ENCODE data around the gene KATNAL2.

KATNAL2 gene, protein sequence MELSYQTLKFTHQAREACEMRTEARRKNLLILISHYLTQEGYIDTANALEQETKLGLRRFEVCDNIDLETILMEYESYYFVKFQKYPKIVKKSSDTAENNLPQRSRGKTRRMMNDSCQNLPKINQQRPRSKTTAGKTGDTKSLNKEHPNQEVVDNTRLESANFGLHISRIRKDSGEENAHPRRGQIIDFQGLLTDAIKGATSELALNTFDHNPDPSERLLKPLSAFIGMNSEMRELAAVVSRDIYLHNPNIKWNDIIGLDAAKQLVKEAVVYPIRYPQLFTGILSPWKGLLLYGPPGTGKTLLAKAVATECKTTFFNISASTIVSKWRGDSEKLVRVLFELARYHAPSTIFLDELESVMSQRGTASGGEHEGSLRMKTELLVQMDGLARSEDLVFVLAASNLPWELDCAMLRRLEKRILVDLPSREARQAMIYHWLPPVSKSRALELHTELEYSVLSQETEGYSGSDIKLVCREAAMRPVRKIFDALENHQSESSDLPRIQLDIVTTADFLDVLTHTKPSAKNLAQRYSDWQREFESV

GRCh38 chr18:46917108-46917802 is at the start of gene KATNAL2, which contains the start of gene PIAS2:
KATNAL2 (plus strand) TSS chr18:46917602; CDS start chr18:46946873, 29,271 bp downstream.
PIAS2 (minus strand) TSS chr18:46917507; CDS start chr18:46917345, 162 bp downstream.
- peak; percentile 27 for DNase-seq (ENCODE audit: low read depth, low spot score)
- Histone ChIP-seq H3K4me3 (ENCODE audit: insufficient read length, low read depth) (peak within 1 kb of the TSS; percentile 84), H3K36me3 (ENCODE audit: insufficient read depth, insufficient read length, low read length) (no peaks in the 10 kb centered on the region), H3K9me3 (ENCODE audit: insufficient read depth, low read length) (no peaks in the 10 kb centered on the region), H3K4me1 (ENCODE audit: insufficient read depth, insufficient read length) (no peaks in the 10 kb centered on the region), H3K9ac (ENCODE audit: insufficient read length, low read depth) (peak within 1 kb of the TSS; percentile 89), H3K27me3 (ENCODE audit: insufficient read depth, insufficient read length) (no peaks in the 10 kb centered on the region)
- no peak for TF ChIP-seq ZNF274 (IDR thresholded peaks at IDR 0.05; ENCODE audit: low read depth, low read length)
- no peak for TF ChIP-seq YY1 (IDR thresholded peaks at IDR 0.05; ENCODE audit: insufficient read depth, insufficient read length)
- TF ChIP-seq SUZ12 (IDR thresholded peaks at IDR 0.05; ENCODE audit: extremely low read depth, insufficient read depth, insufficient read length): no peak

- Histone ChIP-seq H3K36me3 (ENCODE audit: insufficient read depth, insufficient read length, low read length) (peaks cover 4% of the 10 kb centered on the region), H3K4me1 (ENCODE audit: insufficient read depth, insufficient read length) (no peaks in the 10 kb centered on the region), H3K9ac (ENCODE audit: insufficient read length, low read depth) (no peak overlapping the region), H3K9me3 (ENCODE audit: insufficient read depth, low read length) (peaks cover 25% of the 10 kb centered on the region), H3K4me3 (ENCODE audit: insufficient read length, low read depth) (no peak overlapping the region), H3K27me3 (ENCODE audit: insufficient read depth, insufficient read length) (no peaks in the 10 kb centered on the region)
- no peak for TF ChIP-seq SUZ12 (IDR thresholded peaks at IDR 0.05; ENCODE audit: extremely low read depth, insufficient read depth, insufficient read length)
- no peak for TF ChIP-seq ZNF274 (IDR thresholded peaks at IDR 0.05; ENCODE audit: low read depth, low read length)
- TF ChIP-seq YY1 (IDR thresholded peaks at IDR 0.05; ENCODE audit: insufficient read depth, insufficient read length): no peak
- DNase-seq (ENCODE audit: low read depth, low spot score): no peak
Observed at GRCh38 chr18:46868169-46868921, 49.1 kb upstream of the KATNAL2 start.

- no peaks in the 10 kb centered on the region for H3K4me1 ChIP-seq (ENCODE audit: insufficient read depth, insufficient read length)
- H3K9me3 ChIP-seq (ENCODE audit: insufficient read depth, low read length): peaks cover 36% of the 10 kb centered on the region
- DNase-seq (ENCODE audit: low read depth, low spot score): no peak
- no peak for TF ChIP-seq ZNF274 (IDR thresholded peaks at IDR 0.05; ENCODE audit: low read depth, low read length)
- TF ChIP-seq SUZ12 (IDR thresholded peaks at IDR 0.05; ENCODE audit: extremely low read depth, insufficient read depth, insufficient read length): no peak
- no peak for TF ChIP-seq YY1 (IDR thresholded peaks at IDR 0.05; ENCODE audit: insufficient read depth, insufficient read length)
- H3K36me3 ChIP-seq (ENCODE audit: insufficient read depth, insufficient read length, low read length): peaks cover 4% of the 10 kb centered on the region
- H3K4me3 ChIP-seq (ENCODE audit: insufficient read length, low read depth): no peak overlapping the region
- no peaks in the 10 kb centered on the region for H3K27me3 ChIP-seq (ENCODE audit: insufficient read depth, insufficient read length)
- H3K9ac ChIP-seq (ENCODE audit: insufficient read length, low read depth): no peak overlapping the region
Observed at GRCh38 chr18:46877329-46877987, 39.9 kb upstream of the KATNAL2 start.

DNA sequence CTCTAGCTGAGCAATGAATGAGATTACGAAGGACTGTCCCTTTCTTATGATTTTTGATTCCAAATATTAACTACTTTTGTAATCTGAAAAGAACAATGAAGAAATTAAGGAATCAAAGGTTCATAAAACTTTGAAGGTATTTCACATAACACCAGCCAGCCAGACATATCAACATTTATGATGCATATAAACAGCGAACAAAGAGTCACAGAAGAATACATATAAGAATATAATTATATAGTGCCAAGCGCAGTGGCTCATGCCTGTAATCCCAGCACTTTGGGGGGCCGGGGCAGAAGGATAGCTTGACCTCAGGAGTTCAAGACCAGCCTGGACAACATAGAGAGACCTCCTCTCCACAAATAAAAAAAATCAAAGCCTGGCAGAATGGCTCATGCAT is 34.2 kb upstream of the KATNAL2 start:
- TF ChIP-seq ZNF274 (IDR thresholded peaks at IDR 0.05; ENCODE audit: low read depth, low read length): no peak
- no peak for TF ChIP-seq SUZ12 (IDR thresholded peaks at IDR 0.05; ENCODE audit: extremely low read depth, insufficient read depth, insufficient read length)
- no peak for TF ChIP-seq YY1 (IDR thresholded peaks at IDR 0.05; ENCODE audit: insufficient read depth, insufficient read length)
- no peak overlapping the region for H3K4me3 ChIP-seq (ENCODE audit: insufficient read length, low read depth)
- DNase-seq (ENCODE audit: low read depth, low spot score): no peak
- peaks cover 35% of the 10 kb centered on the region for H3K9me3 ChIP-seq (ENCODE audit: insufficient read depth, low read length)
- no peaks in the 10 kb centered on the region for H3K27me3 ChIP-seq (ENCODE audit: insufficient read depth, insufficient read length)
- no peaks in the 10 kb centered on the region for H3K4me1 ChIP-seq (ENCODE audit: insufficient read depth, insufficient read length)
- H3K36me3 ChIP-seq (ENCODE audit: insufficient read depth, insufficient read length, low read length): no peaks in the 10 kb centered on the region
- no peak overlapping the region for H3K9ac ChIP-seq (ENCODE audit: insufficient read length, low read depth)

DNA sequence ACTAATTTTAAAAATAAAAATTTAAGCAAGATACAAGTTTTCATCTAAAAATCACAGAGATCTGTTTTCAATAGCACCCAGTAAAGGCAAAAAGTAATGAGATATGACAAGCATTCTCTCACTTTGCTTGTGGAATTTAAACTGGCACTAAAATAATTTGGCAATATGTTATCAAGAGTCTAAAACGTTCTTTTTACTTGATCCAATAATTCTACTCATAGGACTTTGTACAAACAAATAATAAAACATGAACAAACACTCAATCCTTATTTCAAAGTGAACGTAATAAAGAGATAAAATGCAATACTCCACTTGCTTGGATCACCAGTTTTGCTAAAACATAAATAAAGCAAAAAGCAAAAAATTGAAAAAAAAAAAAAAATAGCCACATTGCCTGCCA is 30.5 kb upstream of the KATNAL2 start:
- H3K9ac ChIP-seq (ENCODE audit: insufficient read length, low read depth): no peak overlapping the region
- TF ChIP-seq ZNF274 (IDR thresholded peaks at IDR 0.05; ENCODE audit: low read depth, low read length) (no peak), SUZ12 (IDR thresholded peaks at IDR 0.05; ENCODE audit: extremely low read depth, insufficient read depth, insufficient read length) (no peak), YY1 (IDR thresholded peaks at IDR 0.05; ENCODE audit: insufficient read depth, insufficient read length) (no peak)
- H3K4me3 ChIP-seq (ENCODE audit: insufficient read length, low read depth): no peak overlapping the region
- H3K36me3 ChIP-seq (ENCODE audit: insufficient read depth, insufficient read length, low read length): peaks cover 20% of the 10 kb centered on the region
- no peaks in the 10 kb centered on the region for H3K4me1 ChIP-seq (ENCODE audit: insufficient read depth, insufficient read length)
- DNase-seq (ENCODE audit: low read depth, low spot score): no peak
- peaks cover 32% of the 10 kb centered on the region for H3K9me3 ChIP-seq (ENCODE audit: insufficient read depth, low read length)
- no peaks in the 10 kb centered on the region for H3K27me3 ChIP-seq (ENCODE audit: insufficient read depth, insufficient read length)

GRCh38 chr18:46888965-46889364 is 28.4 kb upstream of the KATNAL2 start:
- Histone ChIP-seq H3K4me1 (ENCODE audit: insufficient read depth, insufficient read length) (no peaks in the 10 kb centered on the region), H3K36me3 (ENCODE audit: insufficient read depth, insufficient read length, low read length) (peaks cover 20% of the 10 kb centered on the region), H3K27me3 (ENCODE audit: insufficient read depth, insufficient read length) (no peaks in the 10 kb centered on the region), H3K9ac (ENCODE audit: insufficient read length, low read depth) (no peak overlapping the region), H3K4me3 (ENCODE audit: insufficient read length, low read depth) (no peak overlapping the region), H3K9me3 (ENCODE audit: insufficient read depth, low read length) (peaks cover 32% of the 10 kb centered on the region)
- no peak for TF ChIP-seq YY1 (IDR thresholded peaks at IDR 0.05; ENCODE audit: insufficient read depth, insufficient read length)
- TF ChIP-seq ZNF274 (IDR thresholded peaks at IDR 0.05; ENCODE audit: low read depth, low read length): no peak
- TF ChIP-seq SUZ12 (IDR thresholded peaks at IDR 0.05; ENCODE audit: extremely low read depth, insufficient read depth, insufficient read length): no peak
- no peak for DNase-seq (ENCODE audit: low read depth, low spot score)
